GM23338 (cell line): ENCODE results near the gene GAS6. TPM values are rescaled to one million over a fixed set of nuclear protein-coding genes. Genes with fewer than 3 reads are reported as not detected.

Source experiments
- ATAC-seq: fragments of 200-7000 bp; cut with Tn5 transposase; 3 replicates; pipeline ENCODE4 v1.9.1; 2020
- DNase-seq: peaks from one replicate; pipeline ENCODE4 v3.0.0-alpha.2; 2015; ENCODE audit warnings: low spot score
- H2AFZ ChIP-seq: fragments of 200-600 bp; sonication (generic); 2 replicates; pipeline ENCODE4 v1.8.0; 2016; ENCODE audit warnings: antibody characterized with exemption, mild to moderate bottlenecking, moderate library complexity
- H3F3A ChIP-seq: fragments of 200-600 bp; sonication (generic); replicated peaks from 2 replicates; pipeline ENCODE4 v1.8.0; 2017; ENCODE audit warnings: antibody characterized with exemption, mixed run types, low read depth
- H3K27ac ChIP-seq: fragments of 200-600 bp; sonication (generic); 2 replicates; pipeline ENCODE4 v1.6.1; 2016; ENCODE audit warnings: low read depth
- H3K27me3 ChIP-seq: fragments of 200-600 bp; sonication (generic); 2 replicates; pipeline ENCODE4 v1.8.0; 2016; ENCODE audit warnings: mild to moderate bottlenecking, mixed run types, moderate library complexity; ENCODE audit not compliant: insufficient read depth
- H3K36me3 ChIP-seq: fragments of 200-600 bp; sonication (generic); 2 replicates; pipeline ENCODE4 v1.8.0; 2016; ENCODE audit warnings: mild to moderate bottlenecking; ENCODE audit not compliant: insufficient read depth
- H3K4me1 ChIP-seq: fragments of 200-600 bp; sonication (generic); 2 replicates; pipeline ENCODE4 v1.8.0; 2016; ENCODE audit warnings: mild to moderate bottlenecking, moderate library complexity; ENCODE audit not compliant: insufficient read depth
- H3K4me2 ChIP-seq: fragments of 200-600 bp; sonication (generic); 2 replicates; pipeline ENCODE4 v1.7.1; 2017; ENCODE audit warnings: mixed run types
- H3K4me3 ChIP-seq: fragments of 200-600 bp; sonication (generic); 2 replicates; pipeline ENCODE4 v1.6.1; 2016; ENCODE audit warnings: mixed run types
- H3K79me2 ChIP-seq: fragments of 200-600 bp; sonication (generic); replicated peaks from 2 replicates; pipeline ENCODE4 v1.8.0; 2017; ENCODE audit warnings: mild to moderate bottlenecking; ENCODE audit not compliant: insufficient read depth
- H3K9me2 ChIP-seq: fragments of 200-600 bp; sonication (generic); 2 replicates; pipeline ENCODE4 v1.8.0; 2017; ENCODE audit not compliant: insufficient read depth
- H4K20me1 ChIP-seq: fragments of 200-600 bp; sonication (generic); replicated peaks from 2 replicates; pipeline ENCODE4 v1.8.0; 2017; ENCODE audit warnings: mild to moderate bottlenecking; ENCODE audit not compliant: insufficient read depth
- H3K27ac Mint-ChIP-seq: 2 replicates; pipeline ENCODE4 v1.8.0; 2020; ENCODE audit warnings: inconsistent platforms, mild to moderate bottlenecking, moderate library complexity, mixed read lengths
- H3K27me3 Mint-ChIP-seq: 3 replicates; pipeline ENCODE4 v1.8.0; 2022; ENCODE audit warnings: low read depth, mild to moderate bottlenecking, moderate library complexity, mixed read lengths, inconsistent platforms; ENCODE audit not compliant: insufficient read depth, poor library complexity
- H3K36me3 Mint-ChIP-seq: 3 replicates; pipeline ENCODE4 v1.8.0; 2021; ENCODE audit warnings: low read depth, mild to moderate bottlenecking, inconsistent platforms, moderate library complexity, mixed read lengths
- H3K4me1 Mint-ChIP-seq: 3 replicates; pipeline ENCODE4 v1.8.0; 2020; ENCODE audit warnings: mild to moderate bottlenecking, inconsistent platforms, mixed read lengths
- H3K4me3 Mint-ChIP-seq: 3 replicates; pipeline ENCODE4 v1.8.0; 2021; ENCODE audit warnings: moderate library complexity, mild to moderate bottlenecking, inconsistent platforms, mixed read lengths
- H3K9me3 Mint-ChIP-seq: 3 replicates; pipeline ENCODE4 v1.8.0; 2020; ENCODE audit warnings: moderate library complexity, mild to moderate bottlenecking, inconsistent platforms, mixed read lengths
- CREB1 ChIP-seq: fragments of 250-450 bp; sonication (Bioruptor Pico); IDR thresholded peaks from 2 replicates; pipeline ENCODE4 v1.5.0; 2020; ENCODE audit warnings: low read depth, mild to moderate bottlenecking, moderate library complexity
- JUNB ChIP-seq: IDR thresholded peaks from one replicate; pipeline ENCODE4 v1.6.1; 2016; ENCODE audit warnings: antibody characterized with exemption; ENCODE audit not compliant: unreplicated experiment
- NANOG ChIP-seq: IDR thresholded peaks from 2 replicates; pipeline ENCODE4 v1.6.1; 2016; ENCODE audit warnings: antibody characterized with exemption, borderline replicate concordance
- STAT1 ChIP-seq: IDR thresholded peaks from one replicate; pipeline ENCODE4 v1.6.1; 2016; ENCODE audit warnings: antibody characterized with exemption; ENCODE audit not compliant: unreplicated experiment
- polyA plus RNA-seq: library from polyadenylated mRNA; unstranded; fragments of >200 nt; fragmentation: Nextera tagmentation; extraction: Ambion mirVana; gene quantifications from 2 replicates; pipeline ENCODE4 v1.2.1, GENCODE V29; 2016
- total RNA-seq: library from RNA; depleted of rRNA; stranded (reverse); fragments of >200 nt; shearing (Covaris generic); gene quantifications from 2 replicates; pipeline ENCODE4 v1.2.3, GENCODE V29; 2014
- TF ChIP-seq, protein P1 (sequence below): fragments of 250-450 bp; sonication (Bioruptor Pico); IDR thresholded peaks from 2 replicates; pipeline ENCODE4 v1.5.0; 2020; ENCODE audit warnings: mild to moderate bottlenecking, moderate library complexity
- TF ChIP-seq, protein P2 (sequence below): IDR thresholded peaks from 2 replicates; pipeline ENCODE4 v1.6.1; 2016; ENCODE audit warnings: antibody characterized with exemption
- TF ChIP-seq, protein P3 (sequence below), 2 experiments: fragments of 200-600 bp in 1 of 2; sonication (generic) in 1 of 2; conservative IDR thresholded peaks; 2 replicates each; pipeline versions ENCODE4 v1.5.1 to v1.6.1; 2016 to 2017; ENCODE audit warnings: antibody characterized with exemption in 2 of 2, low read depth in 2 of 2, mild to moderate bottlenecking in 2 of 2, moderate library complexity in 1 of 2

The GAS6 gene
- total and polyA plus RNA-seq, 2 experiments from 2014 or later, result 7.9 to 21.2 TPM

DNA sequence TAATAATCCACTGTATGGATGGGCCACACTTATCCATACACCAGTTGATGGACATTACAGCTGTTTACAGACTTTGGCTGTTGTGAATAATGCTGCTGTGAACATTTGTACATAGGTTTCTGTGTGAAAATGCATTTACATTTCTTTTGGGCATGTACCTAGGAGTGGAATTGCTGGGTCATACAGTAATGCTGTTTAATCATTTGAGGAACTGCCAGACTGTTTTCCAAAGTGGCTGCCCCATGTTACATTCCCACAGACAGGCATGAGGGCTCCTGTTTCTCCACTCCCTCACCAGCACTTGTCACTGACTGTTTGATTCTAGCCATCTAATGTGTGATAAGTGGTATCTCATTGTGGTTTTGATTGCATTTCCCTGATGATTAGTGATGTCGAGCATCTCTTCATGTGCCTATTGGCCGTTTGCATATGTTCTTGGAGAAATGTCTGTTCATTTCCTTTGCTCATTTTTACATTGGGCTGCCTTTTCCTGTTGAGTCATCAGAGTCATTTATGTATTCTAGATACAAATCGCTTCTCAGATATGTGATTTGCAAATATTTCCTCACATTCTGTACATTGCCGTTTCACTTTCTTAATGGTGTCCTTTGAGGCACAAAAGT is 92.1 kb downstream of the GAS6 start (continued):
- TF ChIP-seq, protein P1, sequence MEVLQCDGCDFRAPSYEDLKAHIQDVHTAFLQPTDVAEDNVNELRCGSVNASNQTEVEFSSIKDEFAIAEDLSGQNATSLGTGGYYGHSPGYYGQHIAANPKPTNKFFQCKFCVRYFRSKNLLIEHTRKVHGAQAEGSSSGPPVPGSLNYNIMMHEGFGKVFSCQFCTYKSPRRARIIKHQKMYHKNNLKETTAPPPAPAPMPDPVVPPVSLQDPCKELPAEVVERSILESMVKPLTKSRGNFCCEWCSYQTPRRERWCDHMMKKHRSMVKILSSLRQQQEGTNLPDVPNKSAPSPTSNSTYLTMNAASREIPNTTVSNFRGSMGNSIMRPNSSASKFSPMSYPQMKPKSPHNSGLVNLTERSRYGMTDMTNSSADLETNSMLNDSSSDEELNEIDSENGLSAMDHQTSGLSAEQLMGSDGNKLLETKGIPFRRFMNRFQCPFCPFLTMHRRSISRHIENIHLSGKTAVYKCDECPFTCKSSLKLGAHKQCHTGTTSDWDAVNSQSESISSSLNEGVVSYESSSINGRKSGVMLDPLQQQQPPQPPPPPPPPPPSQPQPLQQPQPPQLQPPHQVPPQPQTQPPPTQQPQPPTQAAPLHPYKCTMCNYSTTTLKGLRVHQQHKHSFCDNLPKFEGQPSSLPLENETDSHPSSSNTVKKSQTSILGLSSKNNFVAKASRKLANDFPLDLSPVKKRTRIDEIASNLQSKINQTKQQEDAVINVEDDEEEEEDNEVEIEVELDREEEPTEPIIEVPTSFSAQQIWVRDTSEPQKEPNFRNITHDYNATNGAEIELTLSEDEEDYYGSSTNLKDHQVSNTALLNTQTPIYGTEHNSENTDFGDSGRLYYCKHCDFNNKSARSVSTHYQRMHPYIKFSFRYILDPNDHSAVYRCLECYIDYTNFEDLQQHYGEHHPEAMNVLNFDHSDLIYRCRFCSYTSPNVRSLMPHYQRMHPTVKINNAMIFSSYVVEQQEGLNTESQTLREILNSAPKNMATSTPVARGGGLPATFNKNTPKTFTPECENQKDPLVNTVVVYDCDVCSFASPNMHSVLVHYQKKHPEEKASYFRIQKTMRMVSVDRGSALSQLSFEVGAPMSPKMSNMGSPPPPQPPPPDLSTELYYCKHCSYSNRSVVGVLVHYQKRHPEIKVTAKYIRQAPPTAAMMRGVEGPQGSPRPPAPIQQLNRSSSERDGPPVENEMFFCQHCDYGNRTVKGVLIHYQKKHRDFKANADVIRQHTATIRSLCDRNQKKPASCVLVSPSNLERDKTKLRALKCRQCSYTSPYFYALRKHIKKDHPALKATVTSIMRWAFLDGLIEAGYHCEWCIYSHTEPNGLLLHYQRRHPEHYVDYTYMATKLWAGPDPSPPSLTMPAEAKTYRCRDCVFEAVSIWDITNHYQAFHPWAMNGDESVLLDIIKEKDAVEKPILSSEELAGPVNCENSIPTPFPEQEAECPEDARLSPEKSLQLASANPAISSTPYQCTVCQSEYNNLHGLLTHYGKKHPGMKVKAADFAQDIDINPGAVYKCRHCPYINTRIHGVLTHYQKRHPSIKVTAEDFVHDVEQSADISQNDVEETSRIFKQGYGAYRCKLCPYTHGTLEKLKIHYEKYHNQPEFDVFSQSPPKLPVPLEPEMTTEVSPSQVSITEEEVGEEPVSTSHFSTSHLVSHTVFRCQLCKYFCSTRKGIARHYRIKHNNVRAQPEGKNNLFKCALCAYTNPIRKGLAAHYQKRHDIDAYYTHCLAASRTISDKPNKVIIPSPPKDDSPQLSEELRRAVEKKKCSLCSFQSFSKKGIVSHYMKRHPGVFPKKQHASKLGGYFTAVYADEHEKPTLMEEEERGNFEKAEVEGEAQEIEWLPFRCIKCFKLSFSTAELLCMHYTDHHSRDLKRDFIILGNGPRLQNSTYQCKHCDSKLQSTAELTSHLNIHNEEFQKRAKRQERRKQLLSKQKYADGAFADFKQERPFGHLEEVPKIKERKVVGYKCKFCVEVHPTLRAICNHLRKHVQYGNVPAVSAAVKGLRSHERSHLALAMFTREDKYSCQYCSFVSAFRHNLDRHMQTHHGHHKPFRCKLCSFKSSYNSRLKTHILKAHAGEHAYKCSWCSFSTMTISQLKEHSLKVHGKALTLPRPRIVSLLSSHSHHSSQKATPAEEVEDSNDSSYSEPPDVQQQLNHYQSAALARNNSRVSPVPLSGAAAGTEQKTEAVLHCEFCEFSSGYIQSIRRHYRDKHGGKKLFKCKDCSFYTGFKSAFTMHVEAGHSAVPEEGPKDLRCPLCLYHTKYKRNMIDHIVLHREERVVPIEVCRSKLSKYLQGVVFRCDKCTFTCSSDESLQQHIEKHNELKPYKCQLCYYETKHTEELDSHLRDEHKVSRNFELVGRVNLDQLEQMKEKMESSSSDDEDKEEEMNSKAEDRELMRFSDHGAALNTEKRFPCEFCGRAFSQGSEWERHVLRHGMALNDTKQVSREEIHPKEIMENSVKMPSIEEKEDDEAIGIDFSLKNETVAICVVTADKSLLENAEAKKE (CRISPR knock-in tag), result no peak
- TF ChIP-seq CREB1 (CRISPR knock-in tag), result no peak
- TF ChIP-seq, protein P2, sequence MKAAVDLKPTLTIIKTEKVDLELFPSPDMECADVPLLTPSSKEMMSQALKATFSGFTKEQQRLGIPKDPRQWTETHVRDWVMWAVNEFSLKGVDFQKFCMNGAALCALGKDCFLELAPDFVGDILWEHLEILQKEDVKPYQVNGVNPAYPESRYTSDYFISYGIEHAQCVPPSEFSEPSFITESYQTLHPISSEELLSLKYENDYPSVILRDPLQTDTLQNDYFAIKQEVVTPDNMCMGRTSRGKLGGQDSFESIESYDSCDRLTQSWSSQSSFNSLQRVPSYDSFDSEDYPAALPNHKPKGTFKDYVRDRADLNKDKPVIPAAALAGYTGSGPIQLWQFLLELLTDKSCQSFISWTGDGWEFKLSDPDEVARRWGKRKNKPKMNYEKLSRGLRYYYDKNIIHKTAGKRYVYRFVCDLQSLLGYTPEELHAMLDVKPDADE, result no peak
- no peak for TF ChIP-seq STAT1
- TF ChIP-seq, protein P3, sequence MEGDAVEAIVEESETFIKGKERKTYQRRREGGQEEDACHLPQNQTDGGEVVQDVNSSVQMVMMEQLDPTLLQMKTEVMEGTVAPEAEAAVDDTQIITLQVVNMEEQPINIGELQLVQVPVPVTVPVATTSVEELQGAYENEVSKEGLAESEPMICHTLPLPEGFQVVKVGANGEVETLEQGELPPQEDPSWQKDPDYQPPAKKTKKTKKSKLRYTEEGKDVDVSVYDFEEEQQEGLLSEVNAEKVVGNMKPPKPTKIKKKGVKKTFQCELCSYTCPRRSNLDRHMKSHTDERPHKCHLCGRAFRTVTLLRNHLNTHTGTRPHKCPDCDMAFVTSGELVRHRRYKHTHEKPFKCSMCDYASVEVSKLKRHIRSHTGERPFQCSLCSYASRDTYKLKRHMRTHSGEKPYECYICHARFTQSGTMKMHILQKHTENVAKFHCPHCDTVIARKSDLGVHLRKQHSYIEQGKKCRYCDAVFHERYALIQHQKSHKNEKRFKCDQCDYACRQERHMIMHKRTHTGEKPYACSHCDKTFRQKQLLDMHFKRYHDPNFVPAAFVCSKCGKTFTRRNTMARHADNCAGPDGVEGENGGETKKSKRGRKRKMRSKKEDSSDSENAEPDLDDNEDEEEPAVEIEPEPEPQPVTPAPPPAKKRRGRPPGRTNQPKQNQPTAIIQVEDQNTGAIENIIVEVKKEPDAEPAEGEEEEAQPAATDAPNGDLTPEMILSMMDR (conservative IDR thresholded peaks at IDR 0.05; ENCODE audit: low read depth in 2 of 2), result no peak

DNA sequence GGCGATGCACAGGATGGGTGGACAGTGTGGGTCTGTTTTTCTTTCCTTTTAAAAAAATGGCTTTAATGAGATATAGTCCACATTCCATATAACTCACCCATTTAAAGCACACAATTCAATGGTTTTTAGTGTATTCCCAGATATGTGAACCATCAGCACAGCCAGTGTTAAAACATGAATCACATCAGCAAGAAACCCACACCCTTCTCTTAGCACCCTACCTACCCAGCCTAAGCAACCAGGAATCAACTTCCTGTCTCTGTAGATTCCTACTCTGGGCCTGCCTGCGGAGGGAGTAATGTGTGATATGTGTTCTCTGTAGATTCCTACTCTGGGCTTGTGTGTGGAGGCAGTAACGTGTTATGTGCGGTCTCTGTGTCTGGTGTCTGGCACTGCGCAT is 92.9 kb downstream of the GAS6 start:
- Mint-ChIP-seq H3K27me3 (no peaks in the 10 kb centered on the region), H3K4me3 (no peak overlapping the region), H3K36me3 (no peaks in the 10 kb centered on the region), H3K9me3 (no peaks in the 10 kb centered on the region), H3K27ac (no peak overlapping the region), H3K4me1 (no peaks in the 10 kb centered on the region; the same call in 2 of the 3 replicates)
- Histone ChIP-seq H3F3A (no peaks in the 10 kb centered on the region), H2AFZ (no peak overlapping the region), H4K20me1 (no peaks in the 10 kb centered on the region), H3K4me3 (no peak overlapping the region), H3K4me2 (no peak overlapping the region), H3K36me3 (no peaks in the 10 kb centered on the region), H3K27me3 (no peaks in the 10 kb centered on the region), H3K9me2 (0 out of 2 replicates have a peak, but pooled peaks cover 3% of the 10 kb centered on the region), H3K4me1 (no peaks in the 10 kb centered on the region), H3K79me2 (no peaks in the 10 kb centered on the region), H3K27ac (no peak overlapping the region)
- no peak for ATAC-seq
- no peak for DNase-seq
- TF ChIP-seq JUNB (no peak), NANOG (no peak)
- TF ChIP-seq, protein P2, result no peak
